GM10847 (cell line): ENCODE measurements around the gene SSBP2.

Source experiments
- POLR2A ChIP-seq: IDR thresholded peaks from 2 replicates; pipeline ENCODE4 v1.6.1; 2011; ENCODE audit not compliant: insufficient read length; ENCODE audit errors: extremely low read depth

The SSBP2 gene

GRCh38 chr5:81506900-81507588, 243.9 kb downstream of the SSBP2 start:
- TF ChIP-seq POLR2A: no peak

DNA sequence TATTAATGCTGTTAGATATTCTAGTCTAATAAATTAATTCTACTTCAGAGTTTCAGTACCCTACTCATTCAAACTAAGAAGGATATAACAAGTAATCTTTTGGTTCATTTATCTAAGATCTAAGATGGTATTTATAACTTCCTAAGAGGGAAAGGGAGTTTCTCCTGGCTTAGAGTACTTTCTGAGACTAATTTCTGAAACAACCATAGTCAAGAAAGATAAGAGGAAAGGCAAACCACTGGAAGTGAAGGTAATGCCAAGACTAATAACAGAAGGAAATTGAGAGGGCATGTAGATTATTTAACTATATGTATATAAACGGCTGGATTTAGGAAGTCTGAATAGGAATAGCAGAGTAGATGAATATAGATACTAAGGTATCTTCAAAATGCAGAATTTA, 244.5 kb downstream of the SSBP2 start:
- no peak for TF ChIP-seq POLR2A

DNA sequence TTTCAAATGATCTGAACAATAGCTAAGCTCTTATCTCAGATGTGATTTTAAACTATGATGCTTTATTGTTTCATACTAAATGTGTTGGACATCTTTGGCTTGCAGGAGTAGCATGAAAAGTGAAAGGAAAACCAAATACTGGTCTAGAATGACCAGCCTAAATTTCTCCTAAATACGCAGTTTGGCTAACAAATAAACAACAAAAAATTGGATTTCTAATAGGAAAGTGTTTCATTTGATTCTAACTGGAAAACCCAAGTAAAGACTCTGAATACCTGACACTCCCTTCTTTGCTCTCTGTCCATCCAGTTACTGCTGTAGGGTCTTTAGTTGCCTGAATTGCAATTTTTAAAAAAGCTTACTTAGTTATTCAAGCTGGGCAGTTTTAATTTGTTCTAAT, 245.2 kb downstream of the SSBP2 start:
- TF ChIP-seq POLR2A: no peak

DNA sequence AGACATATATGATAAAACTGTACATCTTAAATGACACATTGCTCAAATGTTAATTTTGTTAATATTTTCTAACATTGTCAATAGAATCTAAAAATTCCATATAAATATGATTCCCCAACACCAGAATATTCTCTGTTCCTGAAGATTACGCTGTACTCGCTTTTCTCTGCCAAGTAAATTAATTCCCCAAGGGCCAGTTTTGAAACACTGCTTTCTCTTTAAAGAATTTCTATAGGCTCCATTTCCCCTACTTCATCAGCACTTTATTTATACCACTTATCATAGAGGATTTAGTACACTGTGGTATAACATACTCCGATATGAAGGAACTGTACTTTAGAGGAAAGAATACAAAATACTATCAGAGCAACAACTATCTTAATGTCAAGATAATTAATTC, 255.6 kb downstream of the SSBP2 start:
- no peak for TF ChIP-seq POLR2A

- no peak for TF ChIP-seq POLR2A
Measured at GRCh38 chr5:81488862-81489261, 262.0 kb downstream of the SSBP2 start.

DNA sequence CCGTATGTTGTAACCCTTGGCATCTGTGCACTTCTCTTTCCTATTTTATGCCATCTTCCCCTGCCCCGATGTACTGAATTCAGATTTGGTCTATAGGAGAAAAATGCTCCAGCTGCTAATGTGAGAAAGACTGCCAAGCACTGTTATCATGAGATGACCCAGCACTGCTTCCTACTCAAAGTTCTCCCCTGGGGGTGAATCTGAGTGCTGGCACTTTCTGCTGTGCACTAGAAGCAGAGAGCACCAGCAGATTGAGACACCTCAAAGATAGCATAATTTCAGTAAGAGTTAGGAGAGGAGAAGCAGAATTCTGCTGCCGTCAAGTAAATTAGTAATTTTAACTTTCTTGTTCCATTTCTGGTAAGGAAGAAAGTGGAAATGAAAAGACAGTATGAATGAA, 264.2 kb downstream of the SSBP2 start:
- no peak for TF ChIP-seq POLR2A

GRCh38 chr5:81482595-81482994, 268.3 kb downstream of the SSBP2 start:
- no peak for TF ChIP-seq POLR2A

GRCh38 chr5:81469676-81470075, 281.2 kb downstream of the SSBP2 start:
- no peak for TF ChIP-seq POLR2A

GRCh38 chr5:81450940-81451339, 300.0 kb downstream of the SSBP2 start:
- no peak for TF ChIP-seq POLR2A

GRCh38 chr5:81435023-81435422, 315.9 kb downstream of the SSBP2 start:
- no peak for TF ChIP-seq POLR2A

- TF ChIP-seq POLR2A: no peak
Measured at GRCh38 chr5:81429985-81430384, 320.9 kb downstream of the SSBP2 start.

DNA sequence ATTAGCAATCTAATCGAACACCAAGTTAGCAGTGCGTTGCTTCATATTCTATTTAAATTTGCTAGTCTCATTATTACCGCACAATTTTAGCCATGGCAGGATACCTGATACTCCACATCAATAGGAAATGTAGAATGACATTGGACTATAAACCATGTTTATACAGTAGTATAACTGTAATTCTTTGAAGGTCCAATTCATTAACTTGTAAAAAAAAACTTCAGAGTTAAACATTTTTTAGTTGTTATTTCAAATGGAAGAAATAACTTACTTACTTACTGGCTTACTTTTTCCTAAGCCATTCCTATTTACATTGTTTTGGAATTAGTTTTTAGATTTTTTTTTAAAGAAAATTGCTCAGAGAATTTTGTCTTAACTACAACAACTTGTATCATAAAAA, 321.5 kb downstream of the SSBP2 start:
- TF ChIP-seq POLR2A: no peak

DNA sequence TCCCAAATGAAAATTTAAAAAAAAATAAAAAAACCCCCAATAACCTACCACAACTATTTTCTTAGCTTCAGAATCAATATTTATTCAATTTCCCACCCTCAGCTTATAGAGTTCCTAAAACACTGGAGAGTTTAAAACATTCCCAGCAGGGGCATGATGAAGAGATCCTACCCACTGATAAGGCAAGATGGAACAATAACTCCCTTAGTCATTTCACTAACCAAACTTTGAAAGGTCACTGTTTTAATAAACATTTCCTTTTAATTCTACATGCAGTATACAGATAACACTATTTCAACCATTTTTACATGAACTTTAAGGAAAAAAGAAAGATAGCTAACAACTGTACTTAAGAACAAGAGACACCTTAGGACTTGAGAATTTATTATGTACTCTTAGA, 322.0 kb downstream of the SSBP2 start:
- no peak for TF ChIP-seq POLR2A

DNA sequence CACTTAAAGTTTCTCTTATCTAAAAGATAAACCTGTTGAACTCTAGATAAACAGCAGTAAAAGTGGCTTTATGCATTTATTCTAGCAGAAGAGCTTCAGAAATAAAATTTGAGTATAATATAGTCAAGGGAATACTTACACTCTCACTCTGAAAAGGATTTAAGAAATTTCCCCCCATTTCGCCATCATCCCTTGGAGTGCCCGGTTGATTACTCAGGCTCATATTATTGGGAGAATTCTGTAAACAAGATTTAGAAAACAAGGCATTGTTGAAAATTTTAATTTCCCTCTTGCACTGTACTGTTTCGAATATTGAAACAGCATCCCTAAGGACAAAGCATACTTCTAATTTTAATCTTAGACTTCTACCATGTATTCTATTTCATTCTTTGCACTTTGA, 322.5 kb downstream of the SSBP2 start:
- no peak for TF ChIP-seq POLR2A

- TF ChIP-seq POLR2A: no peak
Measured at GRCh38 chr5:81427566-81427965, 323.3 kb downstream of the SSBP2 start.

GRCh38 chr5:81426359-81427030, 324.4 kb downstream of the SSBP2 start:
- TF ChIP-seq POLR2A: no peak

GRCh38 chr5:81425569-81425968, 325.3 kb downstream of the SSBP2 start:
- TF ChIP-seq POLR2A: no peak

GRCh38 chr5:81424728-81425127, 326.2 kb downstream of the SSBP2 start:
- TF ChIP-seq POLR2A: no peak

DNA sequence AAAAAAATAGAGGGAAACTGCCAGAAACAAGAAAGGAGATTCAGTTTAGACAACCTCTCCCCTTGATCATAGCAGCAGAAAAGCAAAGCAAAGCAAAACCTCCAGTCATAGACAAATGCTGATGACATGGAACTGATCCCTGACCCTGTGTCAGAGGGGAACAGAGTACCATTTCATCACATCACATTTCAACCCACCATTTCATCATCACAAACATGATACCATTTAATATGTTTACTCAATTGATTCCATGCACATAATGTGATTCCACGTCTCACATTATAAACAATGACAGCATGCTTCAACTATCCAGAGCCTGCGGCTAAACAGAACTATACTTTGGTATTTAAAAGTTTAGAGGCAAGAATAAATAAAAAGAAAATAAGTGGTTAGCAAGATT, 328.2 kb downstream of the SSBP2 start:
- TF ChIP-seq POLR2A: no peak
